Left lung (tissue), 10 donors: ENCODE results near the gene ATXN10. TPM values are rescaled to one million over a fixed set of nuclear protein-coding genes. Genes with fewer than 3 reads are reported as not detected.

Experiments
- ATAC-seq: fragments of 200-7000 bp; cut with Tn5 transposase; one replicate; pipeline ENCODE4 v1.9.1; 2020; ENCODE audit warnings: moderate library complexity
- DNase-seq, 4 donors: peaks; one replicate each; pipeline ENCODE4 v3.0.0-alpha.2; 2013 to 2020
- H3K27ac ChIP-seq, 2 donors: fragments of 200-600 bp; sonication (generic) in 1 of 2; one replicate each; pipeline versions ENCODE4 v1.5.0 to v1.8.0; 2020 to 2021
- H3K27me3 ChIP-seq, 2 donors: fragments of 200-600 bp; sonication (generic) in 1 of 2; one replicate each; pipeline versions ENCODE4 v1.5.0 to v1.8.0; 2020 to 2021
- H3K36me3 ChIP-seq, 2 donors: fragments of 200-600 bp; sonication (generic) in 1 of 2; one replicate each; pipeline versions ENCODE4 v1.5.0 to v1.8.0; 2020 to 2021
- H3K4me1 ChIP-seq, 2 donors: fragments of 200-600 bp; one replicate each; pipeline ENCODE4 v1.8.0; 2021
- H3K4me3 ChIP-seq, 2 donors: fragments of 200-600 bp; sonication (generic) in 1 of 2; one replicate each; pipeline versions ENCODE4 v1.5.0 to v1.8.0; 2020 to 2021; ENCODE audit warnings: mild to moderate bottlenecking in 1 of 2
- H3K9me3 ChIP-seq, 2 donors: fragments of 200-600 bp; sonication (generic) in 1 of 2; one replicate each; pipeline versions ENCODE4 v1.5.0 to v1.8.0; 2020 to 2021
- intact Hi-C, 2 donors: fragments of 100-400 bp; cut with DNase I; formaldehyde crosslinking; loops; one replicate each; pipeline versions ENCODE4 v1.11.2 to v1.14.2; 2022
- polyA plus RNA-seq, 6 donors: library from polyadenylated mRNA; unstranded; fragments of 120-200 nt; gene quantifications; one replicate each; pipeline ENCODE4 v1.2.1, GENCODE V29; 2013; ENCODE audit not compliant: insufficient read length in 6 of 6
- total RNA-seq, 2 donors: library from RNA; stranded (reverse); fragmentation: NEBNext Ultra II Directional; extraction: Animal tissue kit (Norgen Biotek cat#: 25700); gene quantifications; one replicate each; pipeline ENCODE4 v1.2.1, GENCODE V29; 2021
- TF ChIP-seq, protein P1 (sequence below), 2 donors: fragments of 200-600 bp; sonication (generic) in 1 of 2; IDR thresholded peaks; one replicate each; pipeline versions ENCODE4 v1.5.0 to v1.8.0; 2021; ENCODE audit warnings: antibody characterized with exemption in 2 of 2
- donor health status: DM: no; HTN: yes; CAD: no.
- donor health status: DM: no; HTN: no; CAD: no.

The ATXN10 gene
- total and polyA plus RNA-seq, 8 donors: 117 to 281 (median 237) TPM

DNA sequence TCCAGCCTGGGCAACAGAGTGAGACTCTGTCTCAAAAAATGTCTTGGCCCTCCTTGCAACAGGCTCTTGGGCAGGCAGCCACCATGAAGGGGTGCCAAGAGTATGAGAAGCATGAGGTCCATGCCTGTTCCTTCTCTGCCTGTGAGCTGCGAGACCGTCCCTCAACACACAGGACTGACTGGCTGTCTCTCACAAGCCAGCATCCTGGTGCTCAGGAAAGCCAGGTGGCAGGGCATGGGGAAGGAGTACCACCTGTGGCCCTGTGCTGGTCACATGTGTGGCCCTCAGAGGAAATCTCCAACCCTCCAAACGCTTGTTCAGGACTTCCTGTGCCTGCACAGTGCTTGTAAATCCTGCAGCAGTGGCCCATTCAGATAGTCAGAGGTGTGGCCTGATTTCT, 83.2 kb downstream of the ATXN10 start:
- TF ChIP-seq, protein P1, sequence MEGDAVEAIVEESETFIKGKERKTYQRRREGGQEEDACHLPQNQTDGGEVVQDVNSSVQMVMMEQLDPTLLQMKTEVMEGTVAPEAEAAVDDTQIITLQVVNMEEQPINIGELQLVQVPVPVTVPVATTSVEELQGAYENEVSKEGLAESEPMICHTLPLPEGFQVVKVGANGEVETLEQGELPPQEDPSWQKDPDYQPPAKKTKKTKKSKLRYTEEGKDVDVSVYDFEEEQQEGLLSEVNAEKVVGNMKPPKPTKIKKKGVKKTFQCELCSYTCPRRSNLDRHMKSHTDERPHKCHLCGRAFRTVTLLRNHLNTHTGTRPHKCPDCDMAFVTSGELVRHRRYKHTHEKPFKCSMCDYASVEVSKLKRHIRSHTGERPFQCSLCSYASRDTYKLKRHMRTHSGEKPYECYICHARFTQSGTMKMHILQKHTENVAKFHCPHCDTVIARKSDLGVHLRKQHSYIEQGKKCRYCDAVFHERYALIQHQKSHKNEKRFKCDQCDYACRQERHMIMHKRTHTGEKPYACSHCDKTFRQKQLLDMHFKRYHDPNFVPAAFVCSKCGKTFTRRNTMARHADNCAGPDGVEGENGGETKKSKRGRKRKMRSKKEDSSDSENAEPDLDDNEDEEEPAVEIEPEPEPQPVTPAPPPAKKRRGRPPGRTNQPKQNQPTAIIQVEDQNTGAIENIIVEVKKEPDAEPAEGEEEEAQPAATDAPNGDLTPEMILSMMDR (IDR thresholded peaks at IDR 0.05): no peak
- intact Hi-C loops: no loop called here
- Histone ChIP-seq H3K9me3 (no peaks in the 10 kb centered on the region), H3K36me3 (peaks cover 0 to 10% of the 10 kb centered on the region in 2 donors), H3K27me3 (no peaks in the 10 kb centered on the region), H3K4me3 (no peak overlapping the region), H3K4me1 (no peaks in the 10 kb centered on the region), H3K27ac (no peak overlapping the region)
- peak; percentile 44 for ATAC-seq
- DNase-seq: no peak

DNA sequence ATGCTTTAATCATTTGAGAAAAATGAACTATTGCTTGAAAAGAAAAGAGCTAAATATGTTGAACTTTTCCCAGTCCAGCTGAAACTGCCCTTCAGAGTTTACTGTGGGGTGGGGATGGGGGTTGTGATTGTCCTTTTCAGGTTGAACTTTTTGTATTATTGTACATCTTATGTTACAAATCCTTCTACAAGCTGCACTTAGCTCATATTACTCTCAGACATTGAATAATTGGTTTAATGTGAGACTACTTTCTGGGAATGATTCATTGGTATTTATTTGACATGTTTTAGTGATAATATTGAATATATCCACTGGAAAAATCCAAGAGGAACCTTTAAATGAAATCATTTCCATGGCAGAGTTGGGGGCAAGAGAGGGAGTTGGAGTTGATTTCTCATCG, 84.9 kb downstream of the ATXN10 start:
- peaks cover 0 to 10% of the 10 kb centered on the region in 2 donors for H3K36me3 ChIP-seq
- no peak overlapping the region for H3K4me3 ChIP-seq
- no peaks in the 10 kb centered on the region for H3K4me1 ChIP-seq
- H3K27me3 ChIP-seq: no peaks in the 10 kb centered on the region
- H3K27ac ChIP-seq: no peak overlapping the region
- DNase-seq (no peak), ATAC-seq (no peak)
- intact Hi-C loops: no loop called here
- no peaks in the 10 kb centered on the region for H3K9me3 ChIP-seq
- TF ChIP-seq, protein P1 (IDR thresholded peaks at IDR 0.05): no peak

- Histone ChIP-seq H3K36me3 (peaks cover 0 to 10% of the 10 kb centered on the region in 2 donors), H3K4me1 (no peaks in the 10 kb centered on the region), H3K9me3 (no peaks in the 10 kb centered on the region), H3K4me3 (no peak overlapping the region), H3K27ac (no peak overlapping the region), H3K27me3 (no peaks in the 10 kb centered on the region)
- peak; percentile 88 for ATAC-seq
- DNase-seq: peak in 2 of 4 donors; percentile 73 to 83
- TF ChIP-seq, protein P1 (IDR thresholded peaks at IDR 0.05): no peak
- intact Hi-C loops: no loop called here
These were observed 85.4 kb downstream of the ATXN10 start for GRCh38 chr22:45757068-45757467.

DNA sequence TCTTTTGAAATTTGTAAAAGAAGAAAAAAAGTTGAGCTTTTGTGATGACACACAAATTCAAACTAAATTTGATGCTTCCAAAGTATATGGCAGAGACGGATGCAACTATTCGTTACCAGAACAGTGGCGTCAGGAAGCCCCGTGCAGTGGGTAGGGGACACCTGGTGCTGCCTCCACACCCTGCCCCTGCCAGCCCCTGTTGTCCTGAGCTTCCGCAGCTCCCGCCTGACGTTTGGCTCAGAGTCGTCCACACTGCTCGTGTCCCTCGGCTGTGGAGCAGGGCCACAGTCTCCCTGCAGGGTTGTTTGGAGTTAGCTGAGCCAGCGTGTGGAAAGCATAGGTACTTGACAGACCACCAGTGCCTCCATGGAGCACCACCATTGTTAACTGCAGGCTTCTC, 86.3 kb downstream of the ATXN10 start:
- no peak overlapping the region for H3K27ac ChIP-seq
- H3K36me3 ChIP-seq: peaks cover 0 to 10% of the 10 kb centered on the region in 2 donors
- H3K4me1 ChIP-seq: no peaks in the 10 kb centered on the region
- no peaks in the 10 kb centered on the region for H3K9me3 ChIP-seq
- H3K4me3 ChIP-seq: no peak overlapping the region
- H3K27me3 ChIP-seq: no peaks in the 10 kb centered on the region
- TF ChIP-seq, protein P1 (IDR thresholded peaks at IDR 0.05): no peak
- intact Hi-C loops: no loop called here
- DNase-seq (no peak), ATAC-seq (no peak)

DNA sequence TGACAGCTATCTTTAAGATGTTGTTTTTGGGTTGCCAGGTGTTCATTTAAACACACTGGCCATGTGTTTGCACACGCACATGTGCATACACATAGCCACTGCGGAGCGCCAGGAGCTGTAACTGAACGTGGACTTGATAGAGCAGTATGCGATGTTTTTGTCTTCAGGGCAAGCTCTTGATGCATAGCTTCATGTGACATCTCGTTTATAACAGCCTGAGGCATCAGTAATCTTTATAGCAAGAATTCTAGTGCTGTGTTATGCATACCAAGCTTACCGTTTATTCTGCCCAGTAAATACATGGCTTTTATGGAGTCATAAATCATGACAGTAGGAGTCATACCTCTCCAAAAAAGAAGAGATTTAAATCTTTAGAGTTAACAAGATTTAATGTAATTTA, 87.0 kb downstream of the ATXN10 start:
- intact Hi-C loops: no loop called here
- H3K27me3 ChIP-seq: no peaks in the 10 kb centered on the region
- DNase-seq: no peak
- H3K27ac ChIP-seq: no peak overlapping the region
- no peak for ATAC-seq
- TF ChIP-seq, protein P1 (IDR thresholded peaks at IDR 0.05): no peak
- H3K4me1 ChIP-seq: no peaks in the 10 kb centered on the region
- peaks cover 0 to 4% of the 10 kb centered on the region in 2 donors for H3K36me3 ChIP-seq
- H3K9me3 ChIP-seq: no peaks in the 10 kb centered on the region
- no peak overlapping the region for H3K4me3 ChIP-seq
